ENCODE measurements around the gene TMEM132A. TPM values are rescaled to one million over a fixed set of nuclear protein-coding genes. Genes with fewer than 3 reads are reported as not detected.

The TMEM132A gene
- total and polyA plus RNA-seq, 9 of the 15 experiments (the other 6 are each of a cell fraction or from before 2014, with no cell fraction given), result 0.04 to 1.1 (median 0.18) TPM; not detected in 4

DNA sequence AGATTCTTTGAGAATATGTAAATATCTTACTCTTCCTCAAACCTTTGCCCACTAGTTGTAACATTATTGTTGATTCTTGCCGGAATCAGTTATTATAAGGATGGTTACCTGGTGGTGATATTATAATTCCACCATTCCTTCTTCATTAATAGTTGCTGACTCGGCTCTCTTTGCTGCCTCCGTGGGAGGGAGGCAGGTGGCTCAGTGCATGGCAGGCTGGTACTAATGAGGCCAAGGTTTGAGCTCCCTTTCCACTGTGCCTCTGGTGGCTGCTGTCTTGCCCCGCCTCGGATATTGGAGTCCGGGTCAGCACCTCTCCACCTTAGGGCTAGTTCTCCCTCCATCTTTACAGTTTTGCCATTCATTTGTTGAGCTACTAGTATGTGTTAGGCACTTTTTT is 59.9 kb downstream of the TMEM132A start:
- ChIA-PET CTCF (ENCODE audit: low intra/inter-chr PET ratio) (no interaction called here), POLR2A (interaction anchor here (0.8 kb wide), 1 partner anchor 9 kb away, joined by 3 read pairs; no protein-coding TSS in a partner anchor)
- Histone ChIP-seq H3K27me3 (ENCODE audit: control insufficient read depth in 2 of 2, insufficient read depth in 2 of 2, low read length in 2 of 2) (peaks cover 45 to 78% of the 10 kb centered on the region in 2 experiments), H3K4me3 (no peak overlapping the region), H3K9me3 (replicated peaks; ENCODE audit: control insufficient read depth, insufficient read depth, low read depth, low read length) (no peaks in the 10 kb centered on the region), H3K4me2 (ENCODE audit: insufficient read depth, low read length) (no peak overlapping the region), H3K4me1 (replicated peaks in 1 of 2; ENCODE audit: control insufficient read depth in 2 of 2, insufficient read depth in 2 of 2, low read length in 2 of 2) (no peaks in the 10 kb centered on the region), H3K9ac (ENCODE audit: insufficient read depth in 1 of 2, low read depth in 2 of 2, low read length in 2 of 2) (no peak overlapping the region), H4K20me1 (replicated peaks; ENCODE audit: control insufficient read depth, insufficient read depth, low read length) (0 out of 2 replicates have a peak, but pooled peaks cover under 1% of the 10 kb centered on the region), H3K36me3 (ENCODE audit: control insufficient read depth, insufficient read depth, low read length) (no peaks in the 10 kb centered on the region), H3K79me2 (ENCODE audit: control insufficient read depth, insufficient read depth, low read length) (no peaks in the 10 kb centered on the region), H3K9me1 (ENCODE audit: control insufficient read depth, insufficient read depth, low read length) (no peaks in the 10 kb centered on the region), H2AFZ (ENCODE audit: low read depth, low read length) (no peak overlapping the region), H3K27ac (ENCODE audit: extremely low read depth, low read depth, low read length) (no peak overlapping the region)
- ATAC-seq (no peak), FAIRE-seq (no peak), DNase-seq (ENCODE audit: extremely low read depth in 1 of 4, low spot score in 3 of 4) (no peak)
- WGBS (ENCODE audit: insufficient coverage, low coverage, missing lambda C conversion rate), result 3% methylated on average over 6 of the region's 6 CpGs
- no TSS peak for BruUV-seq (replicated peaks)
- intact Hi-C loops (cut with micrococcal nuclease), result no loop called here
- in situ Hi-C loops (cut with MboI), result no loop called here
- TF ChIP-seq ZNF316 (IDR thresholded peaks at IDR 0.05) (peak; percentile 55; the same call in 1 of the 2 replicates), MAFG (tag; conservative IDR thresholded peaks at IDR 0.05) (0 out of 2 replicates have a peak, but pooled peaks have one; percentile 22), MITF (IDR thresholded peaks at IDR 0.05) (no peak)

DNA sequence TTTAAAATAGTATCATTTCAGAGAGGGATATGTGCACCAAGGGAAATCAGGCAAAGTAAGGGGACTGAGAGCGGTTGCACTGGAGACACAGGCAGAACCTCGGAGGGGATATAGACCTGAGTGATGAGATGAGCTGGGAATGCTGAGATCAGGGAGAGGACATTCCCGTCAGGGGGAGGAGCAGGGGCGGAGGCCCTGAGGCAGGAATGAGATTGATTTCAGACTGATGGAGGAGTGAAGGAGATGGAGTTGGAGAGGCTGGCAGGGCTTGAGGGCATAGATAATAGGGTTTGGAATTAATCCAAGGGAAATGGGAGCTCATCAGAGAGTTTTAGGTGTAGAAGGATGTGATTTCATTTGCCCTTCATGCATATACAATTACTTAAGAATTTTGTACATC is 60.4 kb downstream of the TMEM132A start:
- Histone ChIP-seq H3K27ac (ENCODE audit: extremely low read depth, low read depth, low read length) (no peak overlapping the region), H3K9ac (ENCODE audit: insufficient read depth in 1 of 2, low read depth in 2 of 2, low read length in 2 of 2) (no peak overlapping the region), H3K4me1 (replicated peaks in 1 of 2; ENCODE audit: control insufficient read depth in 2 of 2, insufficient read depth in 2 of 2, low read length in 2 of 2) (no peaks in the 10 kb centered on the region), H3K36me3 (ENCODE audit: control insufficient read depth, insufficient read depth, low read length) (no peaks in the 10 kb centered on the region), H3K9me3 (replicated peaks; ENCODE audit: control insufficient read depth, insufficient read depth, low read depth, low read length) (no peaks in the 10 kb centered on the region), H2AFZ (ENCODE audit: low read depth, low read length) (no peak overlapping the region), H3K9me1 (ENCODE audit: control insufficient read depth, insufficient read depth, low read length) (no peaks in the 10 kb centered on the region), H3K27me3 (ENCODE audit: control insufficient read depth in 2 of 2, insufficient read depth in 2 of 2, low read length in 2 of 2) (peaks cover 49 to 77% of the 10 kb centered on the region in 2 experiments), H3K79me2 (ENCODE audit: control insufficient read depth, insufficient read depth, low read length) (no peaks in the 10 kb centered on the region), H3K4me2 (ENCODE audit: insufficient read depth, low read length) (no peak overlapping the region), H3K4me3 (no peak overlapping the region), H4K20me1 (replicated peaks; ENCODE audit: control insufficient read depth, insufficient read depth, low read length) (0 out of 2 replicates have a peak, but pooled peaks cover 3% of the 10 kb centered on the region)
- CTCF ChIA-PET (ENCODE audit: low intra/inter-chr PET ratio), result no interaction called here
- 0% methylated on average over 4 of the region's 4 CpGs for WGBS (ENCODE audit: insufficient coverage, low coverage, missing lambda C conversion rate)
- BruUV-seq (replicated peaks), result no TSS peak
- in situ Hi-C loops (cut with MboI), result no loop called here
- no peak for ATAC-seq
- FAIRE-seq, result no peak
- POLR2A ChIA-PET, result interaction anchor here (0.8 kb wide), 1 partner anchor 10 kb away, joined by 3 read pairs; no protein-coding TSS in a partner anchor
- intact Hi-C loops (cut with micrococcal nuclease), result no loop called here
- DNase-seq (ENCODE audit: extremely low read depth in 1 of 4, low spot score in 3 of 4), result no peak
- TF ChIP-seq GATAD2B (IDR thresholded peaks at IDR 0.05; ENCODE audit: borderline replicate concordance), result no peak
- no peak for TF ChIP-seq CBX2 (IDR thresholded peaks at IDR 0.05; ENCODE audit: insufficient read depth, low read length, poor library complexity, severe bottlenecking)
- no peak for TF ChIP-seq SIX5 (IDR thresholded peaks at IDR 0.05; ENCODE audit: borderline replicate concordance in 1 of 2, insufficient read depth in 1 of 2, low read depth in 1 of 2, low read length in 2 of 2)
- TF ChIP-seq ZNF639 (CRISPR knock-in tag; conservative IDR thresholded peaks at IDR 0.05 in 1 of 2, IDR thresholded peaks at IDR 0.05 in 1 of 2), result no peak
- no peak for TF ChIP-seq PBX2 (CRISPR knock-in tag; IDR thresholded peaks at IDR 0.05; ENCODE audit: low read depth)
- TF ChIP-seq PBX2 (tag; conservative IDR thresholded peaks at IDR 0.05; ENCODE audit: low read depth), result no peak
